Fibroblast of skin of left biceps (primary cell): ENCODE results near the gene FAM193B.

Experiments used
- DNase-seq, 2 experiments: peaks; one replicate each; pipeline ENCODE4 v3.0.0-alpha.2; 2013; ENCODE audit warnings: low read depth in 2 of 2

The FAM193B gene

GRCh38 chr5:177470759-177471536, 83.4 kb downstream of the FAM193B start:
- DNase-seq = no peak
